HG03045 (cell line): ENCODE measurements around the gene REV1.
"Not testable (repeated sequence)": the region's sequence is repeated elsewhere in the genome, so short reads cannot be mapped to it uniquely, and the experiment has no call there.

ENCODE experiments used
- ATAC-seq: cut with Tn5 transposase; IDR thresholded peaks from one replicate; pipeline ENCODE4 v1.9.1; 2021; ENCODE audit warnings: mild to moderate bottlenecking, moderate library complexity; ENCODE audit not compliant: unreplicated experiment

The REV1 gene

DNA sequence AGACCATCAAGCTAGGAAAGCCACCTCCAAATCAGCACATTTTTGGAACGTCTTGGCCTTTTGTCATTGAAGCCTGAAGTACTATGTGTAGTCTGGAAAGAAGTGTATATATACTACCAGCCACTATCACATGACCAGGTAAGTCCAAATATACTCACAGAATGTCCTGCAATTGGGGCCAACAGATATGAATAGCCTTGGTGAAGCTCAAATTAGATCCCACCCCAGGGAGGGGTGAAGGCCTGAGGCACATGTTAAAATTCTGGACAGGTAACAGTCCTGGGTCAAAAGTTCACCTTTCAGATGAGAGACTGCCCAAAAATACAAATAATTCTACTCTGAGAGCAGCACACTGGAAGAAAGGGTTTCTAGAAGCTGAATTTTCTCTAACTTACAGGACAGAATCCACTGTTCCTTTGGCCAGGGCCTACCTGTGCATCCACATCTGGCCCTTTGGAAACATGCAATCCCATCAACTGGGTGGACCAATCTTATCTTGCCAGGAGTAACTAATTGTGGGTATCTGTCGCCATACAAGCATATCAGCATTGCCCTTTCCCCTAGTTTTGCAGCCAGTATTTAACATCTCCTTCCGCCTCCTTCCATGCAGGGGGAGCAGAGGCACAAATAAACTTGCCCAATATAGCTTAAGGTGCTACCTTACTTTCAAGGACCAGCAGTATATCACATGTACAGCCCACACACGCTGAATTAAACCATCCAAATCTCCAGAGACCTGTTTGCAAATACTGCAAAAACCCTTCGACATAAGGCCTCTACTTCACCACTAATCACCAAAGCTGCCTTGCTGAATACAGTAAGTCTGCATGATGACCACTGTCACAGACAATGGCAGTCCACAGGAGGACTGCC, 84.8 kb downstream of the REV1 start:
- ATAC-seq: no peak

DNA sequence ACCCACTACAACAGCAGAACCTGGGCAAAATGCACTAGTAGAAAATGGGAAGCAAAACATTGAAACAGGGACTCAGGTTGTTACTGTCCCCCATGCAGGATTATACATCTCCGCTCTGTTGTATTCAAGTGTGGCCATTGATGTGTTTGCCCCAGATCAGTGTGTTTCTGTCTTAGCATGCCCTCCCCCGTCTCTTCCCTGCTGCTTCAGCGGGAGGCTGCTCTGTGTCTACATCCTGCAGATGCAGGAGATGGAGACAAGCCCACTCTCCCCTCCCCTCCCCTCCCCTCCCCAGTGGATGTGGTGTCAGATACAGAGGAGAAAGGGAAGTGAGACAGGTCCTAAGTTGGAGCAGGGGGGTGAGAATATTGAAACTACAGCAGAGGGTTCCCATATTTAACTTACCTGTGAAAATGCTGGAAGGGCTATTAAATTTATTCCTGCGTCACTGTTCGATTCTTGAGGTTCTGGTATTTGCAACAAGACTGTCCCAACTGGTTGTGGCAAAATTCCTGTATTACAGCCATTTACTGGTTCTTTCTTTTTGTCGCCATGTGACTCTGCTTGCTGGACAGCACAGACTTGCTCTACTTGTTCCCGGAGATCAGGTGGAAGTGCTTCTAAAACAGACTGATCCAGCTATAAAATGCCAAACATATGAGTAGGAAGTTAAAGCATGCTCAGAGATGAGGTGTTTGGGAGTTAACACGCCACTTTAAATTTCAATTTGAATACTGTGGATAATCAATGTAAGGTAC, 85.6 kb downstream of the REV1 start:
- ATAC-seq: no peak

DNA sequence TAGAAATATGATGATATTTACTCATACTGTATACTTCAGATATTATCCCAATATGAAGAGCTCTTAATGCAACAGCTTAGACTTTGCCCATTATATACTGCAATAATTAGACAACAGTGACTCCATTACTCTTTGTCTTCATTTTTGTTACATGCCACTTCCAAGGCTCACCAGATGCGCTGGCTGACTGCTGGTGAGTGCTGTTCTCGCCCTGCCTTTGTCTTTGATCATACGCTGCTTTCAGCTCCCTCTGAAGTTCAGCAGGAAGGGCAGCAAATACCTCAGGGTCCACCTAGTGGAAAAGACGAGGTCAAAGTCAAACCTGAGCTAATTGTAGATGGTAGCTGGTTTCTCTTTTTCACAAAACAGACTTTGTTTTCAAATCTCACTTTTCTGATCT, 86.3 kb downstream of the REV1 start:
- no peak for ATAC-seq

DNA sequence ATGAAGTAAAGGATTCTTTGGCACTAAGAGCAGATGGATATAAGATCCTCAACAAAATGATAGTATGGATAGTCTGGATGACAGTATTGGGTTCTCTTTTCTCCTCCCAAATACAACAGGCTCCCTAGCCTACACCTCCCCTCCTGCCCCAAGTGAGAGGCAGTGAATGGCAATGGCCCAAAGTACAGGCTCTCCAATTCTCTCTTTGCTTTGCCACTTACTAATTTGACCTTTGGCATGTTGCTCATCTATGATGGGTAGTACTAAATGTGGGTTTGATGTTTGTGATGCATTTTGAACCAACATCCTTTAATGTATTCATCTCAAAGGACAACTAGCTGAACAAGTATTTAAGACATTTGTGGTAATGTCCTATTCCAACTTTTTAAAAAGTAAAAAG, 86.7 kb downstream of the REV1 start:
- no peak for ATAC-seq

DNA sequence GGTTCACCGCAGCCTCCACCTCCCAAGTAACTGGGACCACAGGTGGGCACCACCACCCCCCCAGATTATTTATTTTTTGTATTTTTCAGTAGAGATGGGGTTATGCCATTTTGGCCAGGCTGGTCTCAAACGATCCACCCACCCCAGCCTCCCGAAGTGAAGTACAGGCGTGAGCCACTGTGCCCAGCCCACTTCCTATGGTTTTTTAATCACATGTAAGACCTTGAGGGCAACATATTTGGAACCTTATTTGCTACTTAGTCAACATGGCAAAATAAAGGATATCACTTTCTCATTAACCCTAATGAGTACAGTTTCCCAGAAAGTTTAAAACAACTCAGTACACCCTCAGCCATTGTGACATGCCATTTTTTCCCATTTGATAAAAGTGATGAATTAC, 88.0 kb downstream of the REV1 start:
- no peak for ATAC-seq

DNA sequence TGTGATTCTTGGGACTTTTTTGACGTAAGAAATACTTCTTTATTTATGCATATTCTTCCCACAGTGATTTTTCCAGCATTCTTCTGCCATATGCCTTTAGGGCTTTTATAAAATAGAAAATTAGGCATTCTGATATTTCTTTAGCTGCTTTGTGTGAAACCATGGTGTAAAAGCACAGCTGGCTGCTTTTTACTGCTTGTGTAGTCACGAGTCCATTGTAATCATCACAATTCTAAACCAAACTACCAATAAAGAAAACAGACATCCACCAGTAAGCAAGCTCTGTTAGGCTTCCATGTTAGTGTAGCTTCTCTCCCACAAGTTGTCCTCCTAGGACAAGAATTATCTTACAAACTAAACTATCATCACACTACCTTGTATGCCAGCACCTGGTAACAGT, 90.0 kb downstream of the REV1 start:
- ATAC-seq: no peak

DNA sequence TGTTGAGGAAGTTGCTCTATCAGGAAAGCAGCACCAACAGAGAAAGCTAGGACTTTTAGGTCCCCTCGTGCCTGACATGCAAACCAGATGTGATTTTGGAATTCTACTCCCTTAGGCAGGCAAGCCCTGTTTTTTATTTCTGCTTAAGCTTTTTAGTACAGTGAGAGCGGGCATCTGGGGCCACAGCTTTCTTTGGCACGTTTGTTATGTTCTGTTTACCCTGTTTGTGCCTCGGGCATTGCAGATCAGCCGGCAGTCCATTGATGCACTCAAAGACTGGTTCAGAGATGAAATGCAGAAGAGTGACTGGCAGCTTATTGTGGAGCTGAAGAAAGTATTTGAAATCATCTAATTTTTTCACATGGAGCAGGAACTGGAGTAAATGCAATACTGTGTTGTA, 90.8 kb downstream of the REV1 start:
- no peak for ATAC-seq

DNA sequence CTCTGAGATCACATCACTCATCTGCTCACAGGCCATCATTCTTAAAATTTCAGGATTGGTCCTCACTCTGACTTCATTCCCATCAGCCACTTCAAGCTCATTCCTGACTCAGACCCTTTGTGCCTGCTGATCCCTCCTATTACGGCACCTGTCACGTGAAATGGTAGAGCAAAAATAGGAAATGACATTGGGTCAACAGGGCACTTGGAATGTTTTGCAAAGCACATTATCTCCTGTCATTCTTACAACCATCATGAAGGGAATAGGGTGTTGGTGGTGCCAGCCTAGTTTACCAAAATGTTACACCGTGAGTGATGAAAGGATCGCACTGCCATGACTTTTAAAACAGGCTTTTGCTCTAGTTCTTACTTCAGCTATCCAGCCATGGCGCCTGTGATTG, 91.5 kb downstream of the REV1 start:
- no peak for ATAC-seq

DNA sequence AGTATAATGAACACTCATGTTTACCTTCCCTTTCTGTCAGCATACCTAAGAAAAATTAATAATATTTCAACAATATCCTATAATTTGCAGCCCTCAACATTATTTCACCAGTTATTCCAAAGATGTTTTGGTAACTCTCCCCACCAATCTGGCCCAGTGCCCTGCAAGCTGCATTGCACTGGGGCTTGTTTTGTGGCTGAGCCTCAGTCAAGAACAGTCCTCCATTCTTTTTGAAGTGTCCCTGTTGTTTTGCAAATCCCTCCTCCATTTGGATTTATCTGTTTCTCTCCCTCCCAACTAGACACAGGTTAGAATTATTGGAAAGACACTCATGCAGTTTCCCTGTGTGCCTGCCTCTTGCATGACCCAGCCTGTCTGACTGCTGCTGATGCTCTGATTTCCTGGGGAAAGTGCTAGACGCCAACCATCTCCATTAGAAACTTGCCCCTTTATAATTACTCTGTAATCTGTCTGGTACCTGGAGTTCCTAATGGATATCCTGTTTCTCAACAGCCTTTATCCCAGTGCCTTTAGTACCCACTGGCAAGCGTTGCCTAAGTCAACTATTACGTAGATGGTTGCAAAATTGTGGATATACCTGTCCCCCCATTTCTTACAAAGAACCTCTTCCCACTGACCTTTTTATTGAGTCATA, 92.4 kb downstream of the REV1 start:
- no peak for ATAC-seq

DNA sequence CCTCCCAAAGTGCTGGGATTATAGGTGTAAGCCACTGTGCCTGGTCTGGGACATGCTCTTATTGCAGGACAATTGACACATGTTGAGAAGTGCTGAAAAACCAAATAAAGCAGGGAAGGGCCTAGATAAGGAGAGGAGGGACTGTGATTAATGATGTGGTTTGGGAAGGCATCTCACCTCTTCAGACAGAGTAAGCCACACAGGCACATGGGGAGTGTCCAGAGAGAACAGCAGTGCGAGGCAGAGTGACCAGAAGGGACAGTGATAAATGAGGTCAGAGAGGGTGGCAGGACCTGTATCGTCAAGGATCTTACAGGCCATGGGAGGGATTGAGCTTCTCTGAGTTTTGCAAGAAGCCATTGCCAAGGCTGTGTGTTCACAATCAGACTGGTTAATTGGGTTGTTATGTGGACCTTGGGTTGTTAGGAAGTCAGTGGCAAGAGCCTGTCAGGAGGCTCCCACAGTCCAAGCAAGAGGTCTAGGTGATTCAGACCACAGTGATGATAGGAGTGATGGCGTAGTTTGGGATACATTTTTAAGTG, 94.2 kb downstream of the REV1 start:
- no peak for ATAC-seq

DNA sequence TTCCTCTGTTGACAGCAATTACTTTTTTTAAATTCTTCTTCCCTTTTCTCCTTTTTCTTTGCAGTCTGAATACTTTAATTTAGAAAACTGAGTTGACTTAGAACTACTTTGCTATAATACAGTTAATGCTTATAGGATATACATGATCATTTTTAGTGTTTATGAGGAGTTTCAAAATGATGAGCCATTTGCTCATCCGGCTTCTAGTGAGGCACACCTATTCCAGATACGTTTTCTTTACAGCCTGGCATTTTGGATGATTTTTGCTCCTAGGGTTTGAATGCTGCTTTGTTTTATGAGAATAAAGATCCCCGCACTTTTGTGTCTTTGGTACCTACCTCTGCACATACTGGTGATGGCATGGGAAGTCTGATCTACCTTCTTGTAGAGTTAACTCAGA, 99.9 kb downstream of the REV1 start:
- ATAC-seq: no peak

DNA sequence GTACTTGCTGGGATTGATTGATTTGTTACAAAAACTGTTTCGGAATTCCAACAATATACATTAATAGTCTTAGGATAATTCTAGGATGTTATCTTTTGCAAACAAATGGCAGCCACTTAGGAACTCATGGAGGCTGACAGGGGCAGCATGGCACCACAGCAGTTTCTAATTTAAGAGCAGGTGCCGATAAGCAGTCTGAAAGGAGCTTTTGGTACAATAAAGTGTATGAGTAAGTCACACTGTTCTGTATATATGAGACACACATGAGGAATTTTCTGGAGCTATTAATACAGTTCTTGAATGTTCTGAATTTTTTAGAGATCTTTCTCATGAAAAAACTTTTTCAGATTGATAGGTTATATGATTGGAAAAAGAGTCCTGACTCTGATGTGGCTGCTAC, 100.4 kb downstream of the REV1 start:
- ATAC-seq: no peak

DNA sequence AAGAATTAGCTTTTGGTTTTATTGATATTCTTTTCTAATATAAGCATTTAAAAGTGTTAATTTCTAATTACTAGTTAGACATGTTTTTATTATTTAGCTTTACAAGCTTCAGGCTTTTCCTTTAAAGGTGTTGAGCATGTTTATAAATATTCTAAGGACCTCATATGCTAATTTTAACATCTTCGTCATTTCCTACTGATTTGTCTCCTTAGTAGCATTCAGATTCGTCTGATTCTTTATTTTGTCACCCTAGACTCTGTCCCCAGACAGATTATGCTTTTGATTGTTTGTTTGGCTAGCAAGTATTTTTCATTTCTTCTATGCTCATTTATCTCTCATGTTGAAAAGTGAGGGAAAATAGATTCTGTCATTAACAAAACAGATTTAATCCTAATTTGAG, 100.9 kb downstream of the REV1 start:
- no peak for ATAC-seq

DNA sequence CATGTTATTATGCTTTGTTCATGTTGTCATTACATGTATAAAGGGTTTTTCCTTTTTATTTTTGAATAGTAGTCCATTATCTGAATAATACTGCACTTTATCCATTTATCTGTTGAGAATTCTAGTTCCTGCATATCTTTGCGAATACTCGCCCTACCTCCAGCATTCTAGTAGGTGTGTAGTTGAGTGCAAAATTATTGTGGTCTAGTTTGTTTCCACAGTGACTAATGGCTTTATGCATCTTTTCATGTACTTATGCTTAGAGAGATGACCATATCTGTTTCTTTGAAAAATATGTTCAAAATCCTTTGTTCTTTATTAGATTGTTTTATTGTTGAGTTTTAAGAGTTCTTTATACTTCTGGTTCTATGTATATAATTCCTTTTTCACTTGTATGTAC, 103.8 kb downstream of the REV1 start:
- ATAC-seq: no peak

DNA sequence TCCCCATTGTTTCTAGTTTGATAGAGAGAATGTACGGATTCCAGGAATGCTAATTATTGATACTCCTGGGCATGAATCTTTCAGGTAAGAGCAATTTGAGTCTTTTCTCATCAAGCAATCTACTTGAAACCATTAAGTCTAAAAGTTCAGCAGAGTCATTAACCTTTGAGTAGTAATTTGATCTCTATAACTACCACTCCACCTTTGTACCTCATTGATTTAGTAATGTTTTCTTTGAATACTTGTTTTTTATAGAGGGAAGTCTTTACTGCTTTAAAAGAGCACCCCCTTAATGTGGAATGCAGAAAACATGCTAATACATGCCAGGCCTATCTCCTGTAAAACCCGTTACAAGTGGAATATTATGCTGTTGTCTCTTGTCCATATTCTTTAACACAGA, 107.7 kb downstream of the REV1 start:
- ATAC-seq: no peak

DNA sequence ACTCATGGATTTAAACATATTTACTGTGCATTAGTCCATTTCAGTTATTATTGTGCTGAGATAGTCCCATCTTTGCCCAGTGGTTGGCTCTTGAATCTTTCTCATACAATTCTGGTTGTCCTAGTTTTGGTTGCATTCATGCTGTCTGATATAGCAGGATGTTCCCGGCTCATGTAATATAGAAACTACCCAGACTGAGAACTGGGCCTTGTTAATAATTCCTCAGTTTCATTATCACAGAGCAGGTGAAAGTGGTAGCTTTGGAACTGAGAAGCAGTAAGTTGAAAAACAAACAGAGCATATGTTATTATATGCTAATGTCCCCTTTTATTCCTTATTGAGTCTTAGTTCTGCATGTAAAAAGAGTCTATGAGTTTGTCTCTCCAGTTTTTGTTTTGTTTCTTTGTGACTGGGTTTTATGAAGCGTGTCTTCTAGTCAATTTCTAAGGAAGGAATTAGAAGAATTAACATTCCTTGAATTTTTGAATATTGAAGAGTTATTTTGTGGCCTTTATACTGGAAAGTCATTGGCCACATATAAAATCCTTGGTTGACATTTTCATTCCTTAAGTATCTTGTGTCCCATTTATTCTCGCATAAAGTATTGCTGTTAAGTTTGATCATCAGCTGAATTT, 109.3 kb downstream of the REV1 start:
- ATAC-seq: peak; percentile 50

DNA sequence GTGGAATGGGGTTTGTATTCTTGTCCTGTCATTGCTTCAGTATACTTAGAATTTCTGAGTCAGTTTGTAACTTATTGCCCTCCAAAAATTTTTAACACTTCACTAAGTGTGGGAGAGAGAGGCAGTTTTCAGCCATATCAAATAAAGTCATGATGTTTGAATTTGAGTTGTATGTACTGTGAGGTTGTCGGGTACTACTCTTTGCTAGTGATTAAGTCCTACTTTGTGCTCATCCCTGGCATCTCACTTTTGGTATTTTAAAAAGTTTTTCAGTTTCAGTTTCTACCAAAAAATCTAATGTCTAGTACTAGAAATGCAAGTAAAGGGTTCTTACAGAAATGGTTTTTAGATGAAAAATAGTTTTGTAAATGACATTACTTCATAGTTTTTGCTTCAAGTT, 111.9 kb downstream of the REV1 start:
- ATAC-seq: no peak

DNA sequence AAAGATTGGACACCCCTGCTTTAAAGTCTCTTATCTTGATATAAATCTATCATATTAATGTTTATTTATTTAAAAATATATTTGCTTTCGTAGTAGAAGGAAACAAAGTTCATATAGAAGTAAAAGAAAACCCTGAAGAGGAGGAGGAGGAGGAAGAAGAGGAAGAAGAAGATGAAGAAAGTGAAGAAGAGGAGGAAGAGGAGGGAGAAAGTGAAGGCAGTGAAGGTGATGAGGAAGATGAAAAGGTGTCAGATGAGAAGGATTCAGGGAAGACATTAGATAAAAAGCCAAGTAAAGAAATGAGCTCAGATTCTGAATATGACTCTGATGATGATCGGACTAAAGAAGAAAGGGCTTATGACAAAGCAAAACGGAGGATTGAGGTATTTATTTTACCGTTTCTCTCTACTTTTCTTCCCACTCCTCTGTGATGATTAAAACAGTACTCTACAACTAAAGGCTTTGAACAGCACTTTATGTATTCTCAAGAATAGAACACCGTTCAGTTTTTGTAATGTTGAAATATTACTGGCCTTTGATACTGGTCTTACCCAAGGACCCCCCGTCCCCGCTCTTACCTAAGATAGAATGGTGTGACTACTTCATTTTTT, 113.5 kb downstream of the REV1 start:
- no peak for ATAC-seq

DNA sequence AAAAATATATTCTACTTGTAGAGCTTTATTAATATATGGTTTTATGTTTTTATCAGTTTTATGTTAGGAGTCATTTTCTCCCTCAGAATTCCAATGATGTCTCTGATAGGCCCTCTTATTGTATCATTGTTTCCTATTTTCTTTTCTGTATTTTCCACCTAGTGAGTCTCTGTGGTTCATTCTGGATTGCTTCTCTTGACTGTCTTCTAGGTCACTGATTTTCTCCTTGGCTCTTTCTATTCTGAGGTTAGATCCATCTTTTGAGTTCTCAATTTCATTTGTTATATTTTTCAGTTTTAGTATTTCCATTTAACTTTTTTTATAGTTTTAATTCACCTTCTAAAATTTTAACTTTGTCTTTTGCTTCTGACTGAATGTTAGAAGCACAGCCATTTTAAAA, 115.1 kb downstream of the REV1 start:
- ATAC-seq: no peak

DNA sequence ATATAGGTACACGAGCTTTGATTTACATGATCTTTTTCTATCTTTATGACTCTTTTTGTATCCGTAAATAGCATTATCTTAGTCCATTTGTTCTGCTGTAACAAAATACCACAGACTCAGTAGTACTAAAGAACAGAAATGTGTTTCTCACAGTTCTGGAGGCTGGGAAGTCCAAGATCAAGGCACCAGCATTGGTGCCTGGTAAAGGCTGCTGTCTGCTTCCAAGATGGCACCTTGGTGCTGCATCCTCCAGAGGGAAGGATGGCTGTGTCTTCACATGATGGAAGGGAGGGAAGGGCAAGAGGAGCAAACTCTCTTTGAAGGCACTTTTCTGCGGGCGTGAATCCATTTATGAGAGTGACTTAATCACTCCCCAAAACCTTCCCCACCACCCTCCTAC, 116.7 kb downstream of the REV1 start:
- no peak for ATAC-seq

DNA sequence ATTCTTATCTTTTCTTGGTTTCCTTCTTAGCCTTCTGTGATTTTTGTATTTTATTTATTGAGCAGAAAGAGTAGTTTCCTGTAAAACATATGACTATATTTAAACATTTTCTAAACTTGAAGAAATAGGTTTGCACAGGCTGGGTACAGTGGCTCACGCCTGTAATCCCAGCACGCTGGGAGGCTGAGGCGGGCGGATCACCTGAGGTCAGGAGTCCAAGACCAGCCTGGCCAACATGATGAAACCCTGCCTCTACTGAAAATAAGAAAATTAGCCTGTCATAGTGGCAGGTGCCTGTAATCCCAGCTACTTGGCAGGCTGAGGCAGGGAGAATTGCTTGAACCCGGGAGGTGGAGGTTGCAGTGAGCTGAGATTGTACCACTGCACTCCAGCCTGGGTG, 121.0 kb downstream of the REV1 start:
- not testable (repeated sequence) for ATAC-seq
